BE2C (cell line): ENCODE data around the gene RGL4.

Source experiments
- DNase-seq: peaks from one replicate; pipeline ENCODE4 v3.0.0-alpha.2; 2020
- H3K27me3 ChIP-seq: fragments of 250-450 bp; sonication (Bioruptor Pico); 2 replicates; pipeline ENCODE4 v1.5.1; 2020; ENCODE audit warnings: mild to moderate bottlenecking
- H3K36me3 ChIP-seq: fragments of 250-450 bp; sonication (Bioruptor Pico); 2 replicates; pipeline ENCODE4 v1.5.1; 2020; ENCODE audit warnings: mild to moderate bottlenecking
- H3K4me1 ChIP-seq: fragments of 250-450 bp; sonication (Bioruptor Pico); 2 replicates; pipeline ENCODE4 v1.5.1; 2020
- H3K4me3 ChIP-seq: 2 replicates; pipeline ENCODE4 v1.5.1; 2011; ENCODE audit warnings: low read depth, low read length
- H3K9me3 ChIP-seq: fragments of 250-450 bp; sonication (Bioruptor Pico); 2 replicates; pipeline ENCODE4 v1.5.1; 2020
- CTCF ChIP-seq: IDR thresholded peaks from 2 replicates; pipeline ENCODE4 v1.5.1; 2012; ENCODE audit warnings: mild to moderate bottlenecking, low read depth, low read length

Gene RGL4

GRCh38 chr22:23692598-23693291 lies 1.9 kb downstream of the RGL4 start:
- no peaks in the 10 kb centered on the region for H3K9me3 ChIP-seq
- no peak for TF ChIP-seq CTCF
- H3K27me3 ChIP-seq = no peaks in the 10 kb centered on the region
- peaks cover 26% of the 10 kb centered on the region for H3K36me3 ChIP-seq
- H3K4me3 ChIP-seq = no peak overlapping the region
- DNase-seq = no peak
- no peaks in the 10 kb centered on the region for H3K4me1 ChIP-seq

- H3K4me1 ChIP-seq = no peaks in the 10 kb centered on the region
- TF ChIP-seq CTCF = no peak
- no peaks in the 10 kb centered on the region for H3K27me3 ChIP-seq
- H3K4me3 ChIP-seq = no peak overlapping the region
- H3K36me3 ChIP-seq = peaks cover 31% of the 10 kb centered on the region
- no peaks in the 10 kb centered on the region for H3K9me3 ChIP-seq
- no peak for DNase-seq
Measured at GRCh38 chr22:23693979-23694680, 3.3 kb downstream of the RGL4 start.

- no peak for DNase-seq
- H3K27me3 ChIP-seq = no peaks in the 10 kb centered on the region
- no peaks in the 10 kb centered on the region for H3K9me3 ChIP-seq
- H3K36me3 ChIP-seq = peaks cover 32% of the 10 kb centered on the region
- H3K4me3 ChIP-seq = no peak overlapping the region
- TF ChIP-seq CTCF = no peak
- no peaks in the 10 kb centered on the region for H3K4me1 ChIP-seq
Measured at GRCh38 chr22:23695141-23695540, 4.3 kb downstream of the RGL4 start.

- TF ChIP-seq CTCF = no peak
- Histone ChIP-seq H3K9me3 (no peaks in the 10 kb centered on the region), H3K4me3 (no peak overlapping the region), H3K27me3 (no peaks in the 10 kb centered on the region), H3K36me3 (peaks cover 38% of the 10 kb centered on the region), H3K4me1 (no peaks in the 10 kb centered on the region)
- no peak for DNase-seq
Measured at GRCh38 chr22:23695571-23696325, 4.9 kb downstream of the RGL4 start.

- Histone ChIP-seq H3K36me3 (peaks cover 41% of the 10 kb centered on the region), H3K27me3 (no peaks in the 10 kb centered on the region), H3K9me3 (no peaks in the 10 kb centered on the region), H3K4me1 (no peaks in the 10 kb centered on the region), H3K4me3 (no peak overlapping the region)
- TF ChIP-seq CTCF = no peak
- DNase-seq = no peak
Measured at GRCh38 chr22:23696326-23696851, 5.6 kb downstream of the RGL4 start.
